SK-N-SH (cell line): ENCODE data around the gene SPATA12. TPM values are rescaled to one million over a fixed set of nuclear protein-coding genes. Genes with fewer than 3 reads are reported as not detected.

Source experiments
- CTCF ChIA-PET: fragments of 300-600, 350-600 bp; formaldehyde crosslinking; extraction: SDS; loops from one replicate; lab custom pipeline; 2021; lab: Yijun Ruan, JAX
- POLR2A ChIA-PET: fragments of 350-600 bp; sonication (Branson Sonifier 250); formaldehyde crosslinking; extraction: SDS; loops from one replicate; lab custom pipeline; 2020; ENCODE audit warnings: antibody characterized with exemption, inconsistent platforms; lab: Yijun Ruan, JAX
- DNase-seq: peaks from one replicate; pipeline ENCODE4 v3.0.0; 2012
- H2AFZ ChIP-seq: fragments of 200-600 bp; sonication (generic); 2 replicates; pipeline ENCODE4 v1.8.1; 2016; ENCODE audit warnings: antibody characterized with exemption, mild to moderate bottlenecking, low read depth
- H3F3A ChIP-seq: fragments of 200-600 bp; sonication (generic); replicated peaks from 2 replicates; pipeline ENCODE3; 2016; ENCODE audit warnings: antibody characterized with exemption, mild to moderate bottlenecking; ENCODE audit not compliant: insufficient read depth
- H3K27ac ChIP-seq, 2 experiments: fragments of 200-500 bp in 1 of 2; fragments of 200-600 bp in 1 of 2; sonication (Bioruptor generic) in 1 of 2; sonication (generic), shearing (Covaris generic) in 1 of 2; 2 replicates each; pipeline versions ENCODE4 v1.5.1 to v1.6.1; 2014 to 2016; ENCODE audit warnings: low read depth in 2 of 2, inconsistent platforms in 1 of 2, low read length in 1 of 2, mild to moderate bottlenecking in 1 of 2, mixed read lengths in 1 of 2
- H3K27me3 ChIP-seq: fragments of 200-600 bp; sonication (generic), shearing (Covaris generic); 2 replicates; pipeline ENCODE4 v1.6.1; 2016; ENCODE audit warnings: mixed run types; ENCODE audit not compliant: insufficient read depth
- H3K36me3 ChIP-seq, 2 experiments: fragments of 200-500 bp in 1 of 2; fragments of 200-600 bp in 1 of 2; sonication (Bioruptor generic) in 1 of 2; sonication (generic) in 1 of 2; replicated peaks in 1 of 2; 2 replicates each; pipeline versions ENCODE3 to v1.5.1; 2014 to 2016; ENCODE audit warnings: low read length in 1 of 2, mild to moderate bottlenecking in 1 of 2; ENCODE audit not compliant: insufficient read depth in 2 of 2, control insufficient read depth in 1 of 2
- H3K4me1 ChIP-seq, 2 experiments: fragments of 200-500 bp in 1 of 2; fragments of 200-600 bp in 1 of 2; sonication (Bioruptor generic) in 1 of 2; sonication (generic), shearing (Covaris generic) in 1 of 2; 2 replicates each; pipeline versions ENCODE4 v1.5.1 to v1.6.1; 2014 to 2016; ENCODE audit warnings: low read depth in 1 of 2, low read length in 1 of 2, mixed run types in 1 of 2; ENCODE audit not compliant: insufficient read depth in 2 of 2, control insufficient read depth in 1 of 2
- H3K4me2 ChIP-seq: fragments of 200-600 bp; sonication (generic), shearing (Covaris generic); 2 replicates; pipeline ENCODE4 v1.6.1; 2017; ENCODE audit warnings: mixed run types
- H3K4me3 ChIP-seq, 2 experiments: fragments of 200-500 bp in 1 of 2; fragments of 200-600 bp in 1 of 2; sonication (Bioruptor generic) in 1 of 2; sonication (generic), shearing (Covaris generic) in 1 of 2; 2 replicates each; pipeline versions ENCODE4 v1.5.1 to v1.8.1; 2014 to 2016; ENCODE audit warnings: low read depth in 2 of 2, inconsistent platforms in 1 of 2, low read length in 1 of 2, mild to moderate bottlenecking in 1 of 2, mixed read lengths in 1 of 2, moderate library complexity in 1 of 2
- H3K79me2 ChIP-seq: fragments of 200-600 bp; sonication (generic); 2 replicates; pipeline ENCODE4 v1.8.1; 2017; ENCODE audit warnings: mild to moderate bottlenecking; ENCODE audit not compliant: insufficient read depth
- H3K9ac ChIP-seq: fragments of 200-600 bp; sonication (generic); 2 replicates; pipeline ENCODE4 v1.6.1; 2017; ENCODE audit warnings: mixed run types
- H3K9me2 ChIP-seq: fragments of 200-600 bp; sonication (generic); 2 replicates; pipeline ENCODE4 v1.6.1; 2017; ENCODE audit warnings: mixed run types
- H3K9me3 ChIP-seq: fragments of 200-600 bp; sonication (generic); 2 replicates; pipeline ENCODE4 v1.6.1; 2017; ENCODE audit warnings: mixed run types, mild to moderate bottlenecking, moderate library complexity
- H4K20me1 ChIP-seq: fragments of 200-600 bp; sonication (generic); 2 replicates; pipeline ENCODE4 v1.6.1; 2017; ENCODE audit warnings: mild to moderate bottlenecking, mixed run types; ENCODE audit not compliant: insufficient read depth
- CHD2 ChIP-seq: fragments of 150-350 bp; IDR thresholded peaks from 2 replicates; pipeline ENCODE4 v1.6.1; 2018; ENCODE audit warnings: low read length; ENCODE audit not compliant: partially characterized antibody
- EP300 ChIP-seq, 2 experiments: IDR thresholded peaks; 2 replicates each; pipeline versions ENCODE4 v1.4.0 to v1.6.1; 2012; ENCODE audit warnings: borderline replicate concordance in 1 of 2, low read depth in 1 of 2, low read length in 1 of 2
- FOSL2 ChIP-seq: IDR thresholded peaks from 2 replicates; pipeline ENCODE4 v1.4.0; 2012; ENCODE audit warnings: low read depth, mild to moderate bottlenecking, moderate library complexity, borderline replicate concordance
- FOXJ3 ChIP-seq: sonication (generic); formaldehyde crosslinking; IDR thresholded peaks from 2 replicates; pipeline ENCODE4 v1.5.1; 2020; ENCODE audit warnings: mild to moderate bottlenecking, missing genetic modification reagents
- FOXM1 ChIP-seq: IDR thresholded peaks from 2 replicates; pipeline ENCODE4 v1.4.0; 2012; ENCODE audit warnings: low read depth, mild to moderate bottlenecking
- GABPA ChIP-seq: IDR thresholded peaks from 2 replicates; pipeline ENCODE4 v1.4.0; 2012; ENCODE audit warnings: low read depth, mild to moderate bottlenecking
- GATA2 ChIP-seq: sonication (generic); formaldehyde crosslinking; IDR thresholded peaks from 2 replicates; pipeline ENCODE4 v1.5.0; 2020; ENCODE audit warnings: mild to moderate bottlenecking, missing genetic modification reagents
- PBX3 ChIP-seq: IDR thresholded peaks from 2 replicates; pipeline ENCODE4; 2012
- REST ChIP-seq: IDR thresholded peaks from 2 replicates; pipeline ENCODE4 v1.6.1; 2012; ENCODE audit warnings: mild to moderate bottlenecking, low read depth, low read length, moderate library complexity
- RXRA ChIP-seq: IDR thresholded peaks from 2 replicates; pipeline ENCODE4 v1.4.0; 2012; ENCODE audit warnings: low read depth, mild to moderate bottlenecking, borderline replicate concordance
- USF2 ChIP-seq: fragments of 150-350 bp; IDR thresholded peaks from 2 replicates; pipeline ENCODE4 v1.6.1; 2017; ENCODE audit warnings: antibody characterized with exemption, low read length, low read depth, borderline replicate concordance
- YY1 ChIP-seq: IDR thresholded peaks from 2 replicates; pipeline ENCODE4 v1.4.0; 2012; ENCODE audit warnings: low read depth, mild to moderate bottlenecking
- WGBS: methylation state at CpG from one replicate; pipeline ENCODE4 v1.1.6; 2017; ENCODE audit warnings: low lambda C conversion rate; 5-methylcytosine and 5-hydroxymethylcytosine counted together
- polyA plus RNA-seq, 3 experiments: library from polyadenylated mRNA; depleted of rRNA; stranded (reverse); fragments of >200 nt; gene quantifications; 2 replicates each; pipeline ENCODE4 v1.2.3, GENCODE V29; 2012

Gene SPATA12
- polyA plus RNA-seq, 1 of the 3 experiments (the other 2 are of a cell fraction): 0.33 TPM

GRCh38 chr3:57078635-57079473, 18.4 kb downstream of the SPATA12 start (continued):
- TF ChIP-seq EP300 (IDR thresholded peaks at IDR 0.05; ENCODE audit: borderline replicate concordance in 1 of 2, low read depth in 1 of 2, low read length in 1 of 2) (no peak), FOSL2 (no peak), FOXM1 (no peak), YY1 (no peak)
- TF ChIP-seq, all 33 proteins: peak for 5

- Histone ChIP-seq H3K9me3 (no peaks in the 10 kb centered on the region), H3K79me2 (no peaks in the 10 kb centered on the region), H3K9me2 (no peaks in the 10 kb centered on the region), H3K4me1 (peaks cover 0 to 9% of the 10 kb centered on the region in 2 experiments; a peak in 1 of 4 replicates), H4K20me1 (no peaks in the 10 kb centered on the region), H3K4me3 (peak overlapping the region; percentile 41 to 76; a peak in 3 of 4 replicates), H2AFZ (peak overlapping the region; percentile 88; the same call in 1 of the 2 replicates), H3K4me2 (peak overlapping the region; percentile 98), H3K9ac (no peak overlapping the region), H3K27me3 (no peaks in the 10 kb centered on the region), H3K36me3 (no peaks in the 10 kb centered on the region), H3K27ac (no peak overlapping the region), H3F3A (no peaks in the 10 kb centered on the region)
- POLR2A ChIA-PET: no interaction called here
- no peak for TF ChIP-seq GABPA
- no peak for TF ChIP-seq USF2
- TF ChIP-seq GATA2 (CRISPR knock-in tag): no peak
- TF ChIP-seq PBX3: no peak
- TF ChIP-seq FOXJ3: no peak
- no peak for TF ChIP-seq CHD2
- TF ChIP-seq RXRA: no peak
- TF ChIP-seq REST: no peak
- no peak for DNase-seq
- CTCF ChIA-PET: interaction anchor here (1.5 to 2.6 kb wide), 4 partner anchors 15 to 91 kb away, joined by 3 to 20 read pairs (median 8); no protein-coding TSS in a partner anchor
- 62% methylated on average over 9 of the region's 25 CpGs for WGBS
Measured at GRCh38 chr3:57079474-57079831, 19.0 kb downstream of the SPATA12 start.
